Upper lobe of right lung (tissue), 1 donor: ENCODE data around the gene CKB. TPM values are rescaled to one million over a fixed set of nuclear protein-coding genes. Genes with fewer than 3 reads are reported as not detected.

Experiments
- ATAC-seq: fragments of 200-7000 bp; cut with Tn5 transposase; one replicate; pipeline ENCODE4 v1.9.1; 2020; ENCODE audit warnings: mild to moderate bottlenecking, moderate library complexity
- DNase-seq: peaks from one replicate; pipeline ENCODE4 v3.0.0-alpha.2; 2020
- H3K27ac ChIP-seq: fragments of 200-600 bp; one replicate; pipeline ENCODE4 v1.8.0; 2022
- H3K27me3 ChIP-seq: fragments of 200-600 bp; one replicate; pipeline ENCODE4 v1.8.0; 2022; ENCODE audit warnings: mild to moderate bottlenecking
- H3K36me3 ChIP-seq: fragments of 200-600 bp; one replicate; pipeline ENCODE4 v1.8.0; 2022
- H3K4me1 ChIP-seq: fragments of 200-600 bp; one replicate; pipeline ENCODE4 v1.8.0; 2022
- H3K4me3 ChIP-seq: fragments of 200-600 bp; one replicate; pipeline ENCODE4 v1.8.0; 2022; ENCODE audit warnings: mild to moderate bottlenecking
- H3K9me3 ChIP-seq: fragments of 200-600 bp; one replicate; pipeline ENCODE4 v1.8.0; 2022
- CTCF ChIP-seq: fragments of 200-600 bp; IDR thresholded peaks from one replicate; pipeline ENCODE4 v1.8.0; 2022; ENCODE audit warnings: antibody characterized with exemption
- intact Hi-C: fragments of 100-400 bp; cut with DNase I; formaldehyde crosslinking; loops from one replicate; pipeline ENCODE4 v1.11.0; 2022
- total RNA-seq: library from RNA; stranded (reverse); fragmentation: NEBNext Ultra II Directional; extraction: Animal tissue kit (Norgen Biotek cat#: 25700); gene quantifications from one replicate; pipeline ENCODE4 v1.2.1, GENCODE V29; 2021
- donor health status: DM: no; HTN: yes; CAD: no; lungs with severe emphysema.

Gene CKB
- total RNA-seq, 1 donor from 2014 or later = 148 TPM

GRCh38 chr14:103540821-103541708 lies 18.4 kb upstream of the CKB start:
- Histone ChIP-seq H3K4me1 (peaks cover 60% of the 10 kb centered on the region), H3K9me3 (no peaks in the 10 kb centered on the region), H3K27ac (peak overlapping the region; percentile 81), H3K36me3 (no peaks in the 10 kb centered on the region), H3K4me3 (no peak overlapping the region), H3K27me3 (no peaks in the 10 kb centered on the region)
- TF ChIP-seq CTCF = no peak
- DNase-seq (no peak), ATAC-seq (no peak)
- intact Hi-C loops = no loop called here

DNA sequence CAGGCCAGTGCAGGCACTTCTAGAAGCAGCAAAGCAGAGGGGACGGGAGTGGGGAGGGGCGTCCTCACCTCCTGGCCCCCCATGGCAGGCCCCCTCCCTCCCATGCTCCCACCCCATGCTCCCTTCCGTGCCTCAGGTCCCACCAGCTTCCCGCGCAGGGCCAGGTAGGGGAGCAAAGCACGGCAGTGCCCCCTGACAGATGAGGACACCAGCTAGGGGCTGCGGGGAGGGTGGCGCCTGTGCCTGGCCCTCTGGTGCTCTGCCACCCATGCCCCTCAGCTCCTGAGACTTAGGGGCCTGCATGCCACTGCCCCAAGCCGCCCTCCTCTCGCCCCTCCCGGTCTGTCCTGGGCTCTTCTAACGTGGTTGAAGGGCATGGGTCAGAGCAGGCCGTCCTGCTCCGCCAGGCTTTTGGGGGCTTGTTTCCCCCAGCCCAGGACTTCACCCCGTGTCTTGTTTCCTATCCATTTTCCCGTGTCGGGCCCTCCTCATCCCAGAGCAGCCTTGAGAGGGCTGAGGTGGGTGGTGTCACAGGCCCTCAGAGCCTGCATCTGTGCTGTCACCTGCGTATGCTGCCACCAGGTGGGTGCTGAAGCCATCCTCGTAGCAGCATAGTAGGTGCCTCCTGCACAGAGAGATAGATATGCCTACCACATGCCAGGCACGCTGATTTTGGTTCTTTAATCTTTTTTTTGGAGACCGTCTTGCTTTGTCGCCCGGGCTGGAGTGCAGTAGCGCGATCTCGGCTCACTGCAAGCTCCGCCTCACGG lies 16.6 kb upstream of the CKB start:
- no peak for ATAC-seq
- intact Hi-C loops = no loop called here
- Histone ChIP-seq H3K36me3 (peaks cover 9% of the 10 kb centered on the region), H3K4me1 (peaks cover 56% of the 10 kb centered on the region), H3K27ac (peak overlapping the region; percentile 47), H3K27me3 (no peaks in the 10 kb centered on the region), H3K9me3 (no peaks in the 10 kb centered on the region), H3K4me3 (no peak overlapping the region)
- no peak for TF ChIP-seq CTCF
- no peak for DNase-seq

- no peak overlapping the region for H3K4me3 ChIP-seq
- ATAC-seq = no peak
- H3K4me1 ChIP-seq = peaks cover 48% of the 10 kb centered on the region
- no peaks in the 10 kb centered on the region for H3K9me3 ChIP-seq
- peak overlapping the region; percentile 47 for H3K27ac ChIP-seq
- no peaks in the 10 kb centered on the region for H3K27me3 ChIP-seq
- H3K36me3 ChIP-seq = peaks cover 16% of the 10 kb centered on the region
- intact Hi-C loops = no loop called here
- TF ChIP-seq CTCF = no peak
- no peak for DNase-seq
Observed at GRCh38 chr14:103538291-103539055, 15.8 kb upstream of the CKB start.

DNA sequence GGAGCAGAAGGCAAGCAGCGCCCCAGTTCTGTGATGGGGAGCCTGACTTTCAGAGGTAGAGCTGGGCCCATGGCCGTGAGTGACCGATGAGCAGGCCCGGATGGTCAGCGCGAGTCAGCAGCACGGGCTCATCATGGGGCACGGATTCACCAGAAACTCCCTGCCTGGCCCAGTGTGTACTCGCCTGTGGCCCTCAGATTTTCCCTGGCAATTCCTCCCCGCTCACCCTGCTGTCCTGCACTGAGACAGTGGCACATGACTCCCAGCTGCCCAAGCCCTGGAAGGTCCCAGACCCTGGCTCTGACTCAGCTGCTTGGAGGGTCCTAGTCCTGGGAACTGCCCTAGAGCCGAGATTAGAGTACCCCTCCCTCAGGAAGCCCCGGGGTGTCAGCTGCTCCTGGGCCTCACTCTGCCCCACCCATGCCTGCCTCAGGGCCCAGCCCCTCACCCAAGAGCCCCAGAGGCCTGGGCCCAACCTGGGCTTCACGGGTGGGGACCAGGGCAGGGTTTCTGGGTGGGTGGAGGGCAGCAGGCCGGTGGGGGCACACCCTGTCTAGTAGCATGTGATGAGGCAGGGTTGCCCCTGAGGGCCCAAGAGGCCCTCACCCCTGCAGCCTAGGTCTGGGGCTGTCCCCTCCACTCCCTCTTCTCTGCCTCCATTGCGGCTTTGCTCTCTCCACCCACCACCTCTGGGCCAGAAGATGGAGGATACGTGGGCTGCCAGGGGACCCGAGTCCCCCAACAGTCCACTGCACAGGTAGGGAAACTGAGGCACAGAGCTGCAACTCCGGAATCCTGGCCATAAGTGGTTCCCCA lies 14.8 kb upstream of the CKB start:
- no peak for TF ChIP-seq CTCF
- no peak for ATAC-seq
- no peaks in the 10 kb centered on the region for H3K9me3 ChIP-seq
- H3K27me3 ChIP-seq = no peaks in the 10 kb centered on the region
- H3K4me1 ChIP-seq = peaks cover 37% of the 10 kb centered on the region
- H3K36me3 ChIP-seq = peaks cover 21% of the 10 kb centered on the region
- no peak overlapping the region for H3K27ac ChIP-seq
- H3K4me3 ChIP-seq = no peak overlapping the region
- DNase-seq = no peak
- intact Hi-C loops = no loop called here

DNA sequence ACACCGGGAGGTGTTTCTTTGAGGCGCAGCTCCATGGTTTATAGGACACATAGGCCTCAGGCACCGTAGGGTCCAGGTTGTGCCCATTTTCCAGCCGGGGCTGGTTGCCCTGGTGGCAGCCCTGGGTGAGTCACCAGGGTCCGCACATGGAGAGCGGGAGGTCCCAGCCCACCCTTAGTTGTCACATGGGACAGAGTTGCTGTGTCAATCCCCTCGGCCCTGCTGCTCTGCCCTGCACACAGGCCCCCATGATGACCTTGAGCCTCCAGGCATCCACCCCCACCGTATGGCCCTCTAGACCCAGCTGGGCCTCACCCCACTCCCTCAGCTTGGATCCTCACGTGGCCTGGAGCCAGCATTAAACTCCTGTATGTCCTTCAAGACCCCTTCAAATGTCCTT lies 14.1 kb upstream of the CKB start:
- no peak overlapping the region for H3K27ac ChIP-seq
- H3K4me1 ChIP-seq = peaks cover 30% of the 10 kb centered on the region
- H3K4me3 ChIP-seq = no peak overlapping the region
- intact Hi-C loops = no loop called here
- TF ChIP-seq CTCF = no peak
- ATAC-seq (no peak), DNase-seq (no peak)
- peaks cover 21% of the 10 kb centered on the region for H3K36me3 ChIP-seq
- H3K9me3 ChIP-seq = no peaks in the 10 kb centered on the region
- H3K27me3 ChIP-seq = no peaks in the 10 kb centered on the region
